ENCODE data around the gene FHL2.
"Not testable (repeated sequence)": the region's sequence is repeated elsewhere in the genome, so short reads cannot be mapped to it uniquely, and the experiment has no call there.

The FHL2 gene

GRCh38 chr2:105398336-105399206 lies at the start of gene FHL2:
Gene FHL2, minus strand, starts transcription at chr2:105399051. Its CDS starts 12,535 bp downstream, at chr2:105386516.
- no peak for DNase-seq (ENCODE audit: low read depth)

GRCh38 chr2:105447476-105447875 lies 48.6 kb upstream of the FHL2 start:
- DNase-seq (ENCODE audit: low read depth) = no peak

- no peak for DNase-seq (ENCODE audit: low read depth)
Measured at GRCh38 chr2:105446501-105446900, 47.6 kb upstream of the FHL2 start.

GRCh38 chr2:105445976-105446375 lies 47.1 kb upstream of the FHL2 start:
- no peak for DNase-seq (ENCODE audit: low read depth)

GRCh38 chr2:105445498-105445897 lies 46.6 kb upstream of the FHL2 start:
- no peak for DNase-seq (ENCODE audit: low read depth)

- no peak for DNase-seq (ENCODE audit: low read depth)
Measured at GRCh38 chr2:105443617-105444598, 45.1 kb upstream of the FHL2 start.

- DNase-seq (ENCODE audit: low read depth) = no peak
Measured at GRCh38 chr2:105442721-105443120, 43.9 kb upstream of the FHL2 start.

GRCh38 chr2:105442056-105442455 lies 43.2 kb upstream of the FHL2 start:
- DNase-seq (ENCODE audit: low read depth) = no peak

- no peak for DNase-seq (ENCODE audit: low read depth)
Measured at GRCh38 chr2:105439141-105439540, 40.3 kb upstream of the FHL2 start.

GRCh38 chr2:105438104-105438929 lies 39.5 kb upstream of the FHL2 start:
- DNase-seq (ENCODE audit: low read depth) = no peak

GRCh38 chr2:105437708-105438103 lies 38.9 kb upstream of the FHL2 start:
- no peak for DNase-seq (ENCODE audit: low read depth)

- no peak for DNase-seq (ENCODE audit: low read depth)
Measured at GRCh38 chr2:105432749-105433148, 33.9 kb upstream of the FHL2 start.

GRCh38 chr2:105432044-105432399 lies 33.2 kb upstream of the FHL2 start:
- no peak for DNase-seq (ENCODE audit: low read depth)

- no peak for DNase-seq (ENCODE audit: low read depth)
Measured at GRCh38 chr2:105431367-105432043, 32.7 kb upstream of the FHL2 start.

GRCh38 chr2:105428387-105429018 lies 29.7 kb upstream of the FHL2 start:
- no peak for DNase-seq (ENCODE audit: low read depth)

GRCh38 chr2:105427485-105427884 lies 28.6 kb upstream of the FHL2 start:
- no peak for DNase-seq (ENCODE audit: low read depth)

- DNase-seq (ENCODE audit: low read depth) = no peak
Measured at GRCh38 chr2:105426626-105427292, 27.9 kb upstream of the FHL2 start.

GRCh38 chr2:105425936-105426625 lies 27.2 kb upstream of the FHL2 start:
- DNase-seq (ENCODE audit: low read depth) = no peak

- DNase-seq (ENCODE audit: low read depth) = not testable (repeated sequence)
Measured at GRCh38 chr2:105424836-105425235, 26.0 kb upstream of the FHL2 start.

GRCh38 chr2:105422801-105423200 lies 23.9 kb upstream of the FHL2 start:
- no peak for DNase-seq (ENCODE audit: low read depth)

Measured in HS-5 (cell line).